Ectodermal cell (in vitro differentiated cells): Measurements from ENCODE around the gene RUNX1.

Experiments
- H3K27ac ChIP-seq: 2 replicates; pipeline ENCODE4 v1.7.0; 2013; ENCODE audit warnings: mild to moderate bottlenecking, low read depth, low read length; ENCODE audit not compliant: insufficient read depth, poor library complexity, severe bottlenecking
- H3K27me3 ChIP-seq: 2 replicates; pipeline ENCODE4 v1.7.0; 2013; ENCODE audit warnings: mild to moderate bottlenecking, low read length; ENCODE audit not compliant: insufficient read depth, control insufficient read depth, poor library complexity, severe bottlenecking
- H3K36me3 ChIP-seq: one replicate; pipeline ENCODE4 v1.7.0; 2013; ENCODE audit warnings: low read length; ENCODE audit not compliant: control insufficient read depth, insufficient read depth
- H3K4me1 ChIP-seq: one replicate; pipeline ENCODE4 v1.7.0; 2013; ENCODE audit warnings: low read length; ENCODE audit not compliant: control insufficient read depth, insufficient read depth
- H3K4me3 ChIP-seq: 2 replicates; pipeline ENCODE4 v1.7.0; 2013; ENCODE audit warnings: low read depth, low read length, control low read depth; ENCODE audit not compliant: insufficient read depth
- H3K9me3 ChIP-seq: 2 replicates; pipeline ENCODE4 v1.7.0; 2013; ENCODE audit warnings: mild to moderate bottlenecking, low read length, moderate library complexity; ENCODE audit not compliant: control insufficient read depth
- WGBS, 2 experiments: methylation state at CpG; one replicate each; pipeline ENCODE4 v1.1.7; 2013; ENCODE audit warnings: missing lambda C conversion rate in 2 of 2; 5-methylcytosine and 5-hydroxymethylcytosine counted together

Gene RUNX1

GRCh38 chr21:35039595-35040289, 9.4 kb downstream of the RUNX1 start:
- Histone ChIP-seq H3K4me1 (no peaks in the 10 kb centered on the region), H3K9me3 (no peaks in the 10 kb centered on the region), H3K27me3 (no peaks in the 10 kb centered on the region), H3K36me3 (no peaks in the 10 kb centered on the region), H3K27ac (no peak overlapping the region), H3K4me3 (no peak overlapping the region)
- WGBS, 2 experiments, result 81 to 94% methylated on average over 1 to 2 of the region's 3 CpGs

- WGBS, 2 experiments, result 84 to 91% methylated on average over 5 of the region's 5 CpGs
- no peaks in the 10 kb centered on the region for H3K27me3 ChIP-seq
- H3K9me3 ChIP-seq, result no peaks in the 10 kb centered on the region
- no peak overlapping the region for H3K27ac ChIP-seq
- no peaks in the 10 kb centered on the region for H3K36me3 ChIP-seq
- no peak overlapping the region for H3K4me3 ChIP-seq
- H3K4me1 ChIP-seq, result no peaks in the 10 kb centered on the region
Measured at GRCh38 chr21:35038772-35039319, 10.3 kb downstream of the RUNX1 start.

DNA sequence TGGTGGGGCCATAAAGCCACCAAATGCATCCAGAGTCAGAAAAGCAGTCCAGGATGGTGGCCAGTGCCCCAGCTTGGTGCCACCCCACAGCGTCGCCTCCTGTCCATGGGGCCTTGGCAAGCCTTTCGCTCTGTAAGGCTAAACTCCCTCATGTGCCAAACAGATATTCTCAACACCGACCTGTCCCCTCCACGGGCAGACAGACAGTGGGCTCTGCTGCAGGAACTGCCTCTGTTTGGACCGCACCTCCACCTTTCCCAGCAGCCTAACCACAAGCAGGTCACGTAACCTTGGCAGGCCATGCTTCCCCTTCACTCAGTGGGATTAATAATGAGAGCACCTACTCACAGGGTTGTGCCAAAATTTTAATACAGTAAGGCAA, 11.7 kb downstream of the RUNX1 start:
- Histone ChIP-seq H3K9me3 (no peaks in the 10 kb centered on the region), H3K27ac (no peak overlapping the region), H3K4me3 (no peak overlapping the region), H3K36me3 (no peaks in the 10 kb centered on the region), H3K27me3 (no peaks in the 10 kb centered on the region), H3K4me1 (no peaks in the 10 kb centered on the region)
- 94 to 95% methylated on average over 7 of the region's 7 CpGs for WGBS, 2 experiments

DNA sequence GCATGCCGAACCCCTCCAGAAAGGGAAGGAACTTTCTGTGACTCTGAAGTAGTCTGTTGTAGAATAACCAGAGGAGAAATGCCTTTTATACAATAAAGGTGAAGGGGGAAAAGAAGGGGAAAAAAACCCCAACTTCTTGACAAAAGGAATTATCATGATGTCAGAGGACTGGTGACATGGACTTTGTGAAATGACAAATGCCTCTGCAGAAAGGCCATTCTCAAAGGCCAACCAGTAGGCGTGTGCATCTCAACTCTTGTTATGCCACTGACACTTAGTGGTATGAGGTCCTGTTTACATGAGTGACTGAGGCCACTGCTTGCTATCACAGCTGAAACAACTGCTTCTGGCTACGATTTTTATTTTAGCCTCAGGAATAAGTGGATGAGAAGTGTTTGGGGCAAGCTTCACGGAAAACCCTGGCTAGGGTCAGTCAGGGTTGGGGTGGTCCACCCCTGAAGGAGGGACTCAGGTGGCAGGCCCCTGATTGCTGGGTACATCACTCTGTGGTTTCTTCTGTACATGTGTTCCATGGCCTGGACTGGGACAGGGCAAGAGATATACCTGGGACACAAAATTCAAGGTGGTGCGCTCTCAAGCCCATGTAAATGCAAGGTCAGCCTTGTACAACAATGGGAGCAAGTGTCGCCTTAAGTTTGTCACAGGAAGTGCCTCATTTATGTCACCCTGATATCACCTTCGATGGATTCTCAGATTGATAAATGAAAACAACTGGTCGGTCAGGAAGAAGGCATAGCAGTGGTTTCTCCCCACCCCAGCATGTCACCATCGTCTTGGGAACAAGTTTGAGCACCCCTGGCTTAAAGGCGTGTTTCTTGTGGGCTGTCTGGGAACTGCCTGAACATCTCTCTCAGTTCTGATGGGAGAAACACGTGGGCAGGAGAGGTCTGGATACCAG, 12.4 kb downstream of the RUNX1 start:
- WGBS, 2 experiments, result 89 to 91% methylated on average over 11 of the region's 11 CpGs
- Histone ChIP-seq H3K9me3 (no peaks in the 10 kb centered on the region), H3K27ac (no peak overlapping the region), H3K4me3 (no peak overlapping the region), H3K36me3 (no peaks in the 10 kb centered on the region), H3K27me3 (no peaks in the 10 kb centered on the region), H3K4me1 (no peaks in the 10 kb centered on the region)

DNA sequence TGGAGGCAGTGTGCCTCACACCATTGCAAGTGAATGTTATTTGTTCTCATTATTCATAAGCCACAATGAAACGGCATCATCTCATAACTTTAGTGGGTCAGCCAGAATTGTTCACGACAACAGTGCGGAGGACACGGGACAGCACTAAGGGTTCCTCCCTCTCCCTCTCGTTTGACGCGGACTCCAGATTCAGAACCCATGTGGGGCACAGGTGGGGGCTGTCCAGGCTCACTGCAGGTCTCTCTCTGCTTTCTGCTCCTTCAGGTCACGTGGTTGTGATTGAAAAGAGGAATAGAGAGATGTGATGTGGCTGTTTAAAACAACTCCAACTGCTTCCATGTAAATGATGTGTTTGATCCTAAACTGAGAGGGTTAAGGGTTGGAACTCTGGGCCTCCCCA, 13.5 kb downstream of the RUNX1 start:
- Histone ChIP-seq H3K27me3 (no peaks in the 10 kb centered on the region), H3K27ac (no peak overlapping the region), H3K36me3 (no peaks in the 10 kb centered on the region), H3K4me1 (no peaks in the 10 kb centered on the region), H3K9me3 (no peaks in the 10 kb centered on the region), H3K4me3 (no peak overlapping the region)
- WGBS, 2 experiments, result 91% methylated on average over 8 of the region's 8 CpGs

GRCh38 chr21:35035116-35035515, 14.0 kb downstream of the RUNX1 start:
- no peaks in the 10 kb centered on the region for H3K36me3 ChIP-seq
- H3K9me3 ChIP-seq, result no peaks in the 10 kb centered on the region
- no peaks in the 10 kb centered on the region for H3K4me1 ChIP-seq
- no peak overlapping the region for H3K4me3 ChIP-seq
- H3K27ac ChIP-seq, result no peak overlapping the region
- 89 to 90% methylated on average over 8 of the region's 8 CpGs for WGBS, 2 experiments
- no peaks in the 10 kb centered on the region for H3K27me3 ChIP-seq

GRCh38 chr21:35034203-35034926, 14.7 kb downstream of the RUNX1 start:
- H3K9me3 ChIP-seq, result no peaks in the 10 kb centered on the region
- 94 to 95% methylated on average over 9 of the region's 9 CpGs for WGBS, 2 experiments
- H3K27me3 ChIP-seq, result no peaks in the 10 kb centered on the region
- H3K36me3 ChIP-seq, result no peaks in the 10 kb centered on the region
- H3K4me3 ChIP-seq, result no peak overlapping the region
- H3K4me1 ChIP-seq, result no peaks in the 10 kb centered on the region
- no peak overlapping the region for H3K27ac ChIP-seq

DNA sequence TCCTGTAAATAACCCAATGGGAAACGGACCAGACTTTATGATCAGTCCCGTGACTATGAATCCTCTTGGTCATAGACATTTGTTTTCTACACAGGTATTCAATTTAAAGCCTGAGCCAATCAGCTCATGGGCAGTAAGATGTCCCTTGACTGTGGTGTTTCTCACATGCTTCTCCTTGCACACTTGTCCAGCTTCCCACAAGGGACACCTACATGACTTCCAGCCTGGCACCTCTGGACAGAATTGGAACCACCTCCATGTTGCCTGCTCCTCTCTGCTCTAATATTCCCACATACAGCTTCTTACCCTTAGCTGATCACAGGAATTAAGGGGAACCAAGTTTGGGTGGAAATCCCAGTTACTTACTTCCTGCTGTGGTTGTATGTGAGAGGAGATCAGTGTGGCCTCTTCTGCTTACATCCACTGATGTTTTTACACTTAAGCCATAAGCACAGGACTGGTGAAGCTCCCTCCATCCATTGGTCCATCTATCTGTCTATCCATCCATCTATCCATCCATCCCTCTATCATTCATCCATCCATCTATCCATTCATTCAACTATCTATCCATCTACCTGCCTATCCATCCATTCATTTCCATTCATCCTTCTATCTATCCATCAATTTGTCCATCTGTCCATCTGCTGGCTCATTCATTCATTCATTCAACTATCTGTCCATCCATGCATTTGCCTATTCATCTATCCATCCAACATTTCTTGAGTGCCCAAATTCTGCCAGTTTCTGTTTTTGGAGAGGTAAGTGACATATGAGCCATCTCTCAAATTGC, 16.4 kb downstream of the RUNX1 start:
- Histone ChIP-seq H3K27me3 (peaks cover 8% of the 10 kb centered on the region), H3K4me1 (no peaks in the 10 kb centered on the region), H3K4me3 (no peak overlapping the region), H3K9me3 (no peaks in the 10 kb centered on the region), H3K36me3 (no peaks in the 10 kb centered on the region), H3K27ac (no peak overlapping the region)
- 93% methylated on average over 2 of the region's 2 CpGs for WGBS, 2 experiments

DNA sequence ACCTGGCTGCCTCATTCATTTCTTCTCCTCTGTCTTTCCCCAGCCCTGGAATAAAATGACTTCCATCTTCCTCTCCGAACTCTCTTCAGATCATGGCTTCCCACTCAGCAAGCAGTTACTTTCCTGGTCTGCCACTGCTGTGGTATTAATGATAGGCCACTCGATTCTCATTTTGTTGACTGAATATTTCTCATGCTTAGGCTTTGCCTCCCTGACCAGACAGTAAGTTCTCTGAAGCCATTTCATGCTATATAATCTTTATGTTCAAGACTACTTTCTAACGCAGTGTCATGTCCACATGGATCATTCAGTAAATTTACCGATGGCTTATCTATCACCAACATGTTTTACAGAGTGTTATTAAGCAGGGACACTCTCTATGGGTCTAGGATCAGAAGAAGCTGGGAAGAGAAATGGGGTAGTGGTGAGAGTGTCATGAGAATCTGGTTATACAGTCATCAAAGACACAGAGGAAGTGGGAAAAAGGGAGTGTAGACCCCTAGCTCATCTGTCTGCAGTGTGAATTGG, 20.6 kb downstream of the RUNX1 start:
- H3K36me3 ChIP-seq, result no peaks in the 10 kb centered on the region
- H3K4me3 ChIP-seq, result no peak overlapping the region
- H3K27ac ChIP-seq, result no peak overlapping the region
- peaks cover 31% of the 10 kb centered on the region for H3K27me3 ChIP-seq
- no peaks in the 10 kb centered on the region for H3K9me3 ChIP-seq
- WGBS, 2 experiments, result 94 to 95% methylated on average over 3 to 4 of the region's 4 CpGs
- H3K4me1 ChIP-seq, result no peaks in the 10 kb centered on the region
